Activated T-helper 1 cell treated with anti-CD3 and anti-CD28 coated beads, Interleukin-12 subunit alpha, Interleukin-12 subunit beta, Interleukin-2, Interleukin-4 antibody, amounts not matched to agents 30 ng/mL and 10 ng/mL and 1 ng/mL, durations not matched to agents 14 hours and 24 hours and 36 hours (primary cell): Measurements from ENCODE around the gene IGSF21. TPM values are rescaled to one million over a fixed set of nuclear protein-coding genes. Genes with fewer than 3 reads are reported as not detected.

Experiments
- DNase-seq: peaks from one replicate; pipeline ENCODE4 v3.0.0; 2021; ENCODE audit warnings: low spot score
- H3K27ac Mint-ChIP-seq: one replicate; pipeline ENCODE4 v1.8.0; 2021; ENCODE audit warnings: mild to moderate bottlenecking, mixed read lengths
- H3K27me3 Mint-ChIP-seq: one replicate; pipeline ENCODE4 v1.8.0; 2022; ENCODE audit warnings: mild to moderate bottlenecking, moderate library complexity, mixed read lengths; ENCODE audit not compliant: insufficient read depth
- H3K36me3 Mint-ChIP-seq: one replicate; pipeline ENCODE4 v1.8.0; 2021; ENCODE audit warnings: low read depth, mixed read lengths
- H3K4me1 Mint-ChIP-seq: one replicate; pipeline ENCODE4 v1.8.0; 2021; ENCODE audit warnings: low read depth, mixed read lengths
- H3K4me3 Mint-ChIP-seq: one replicate; pipeline ENCODE4 v1.8.0; 2021; ENCODE audit warnings: mild to moderate bottlenecking, moderate library complexity, mixed read lengths
- H3K9me3 Mint-ChIP-seq: one replicate; pipeline ENCODE4 v1.8.0; 2021; ENCODE audit warnings: mixed read lengths
- intact Hi-C: fragments of 100-400 bp; cut with micrococcal nuclease; formaldehyde crosslinking; loops from one replicate; pipeline ENCODE4 v1.15.1; 2024
- total RNA-seq: library from RNA; stranded (reverse); gene quantifications from 2 replicates; pipeline ENCODE4 v1.2.3, GENCODE V29; 2022

Gene IGSF21
- total RNA-seq, 1 donor from 2014 or later, result not detected

GRCh38 chr1:18191037-18191436, 83.4 kb downstream of the IGSF21 start:
- Mint-ChIP-seq H3K4me1 (no peaks in the 10 kb centered on the region), H3K27me3 (peaks cover 8% of the 10 kb centered on the region), H3K4me3 (no peak overlapping the region), H3K9me3 (no peaks in the 10 kb centered on the region), H3K36me3 (no peaks in the 10 kb centered on the region), H3K27ac (peak overlapping the region; percentile 12)
- no peak for DNase-seq
- intact Hi-C loops, result no loop called here

DNA sequence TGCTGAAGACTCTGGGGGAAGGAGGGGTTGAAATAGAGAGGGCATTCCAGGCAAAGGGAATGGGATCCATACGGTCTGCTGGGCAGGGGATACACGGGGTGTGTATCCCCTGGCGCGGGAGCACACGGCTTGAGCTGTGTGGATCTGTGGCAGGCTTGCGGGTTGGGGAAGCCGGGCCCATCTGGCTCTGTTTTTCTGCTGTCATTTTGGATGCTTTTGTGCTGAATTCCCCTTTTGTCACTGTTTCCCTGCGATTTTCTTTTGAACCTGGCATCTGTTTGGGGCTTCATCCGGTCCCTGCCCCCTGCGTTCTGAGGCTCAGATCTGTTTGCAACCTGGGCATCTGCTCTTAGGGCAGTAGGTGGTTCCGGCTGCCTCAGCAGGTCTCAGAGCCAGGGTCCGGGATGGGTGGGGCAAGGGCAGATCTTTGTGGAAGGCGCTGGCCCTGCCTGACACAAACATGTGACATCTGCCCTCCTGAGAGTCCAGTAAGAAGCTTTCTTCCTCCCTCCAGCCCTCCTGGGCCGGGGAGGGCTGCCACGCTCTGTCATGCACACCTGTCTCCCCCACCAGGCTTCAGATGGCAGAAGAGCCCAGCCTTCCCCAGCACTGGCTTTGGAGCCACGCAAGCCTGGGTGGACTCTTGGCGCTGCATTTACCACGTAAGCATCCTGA, 84.0 kb downstream of the IGSF21 start:
- H3K27ac Mint-ChIP-seq, result no peak overlapping the region
- intact Hi-C loops, result no loop called here
- no peak overlapping the region for H3K4me3 Mint-ChIP-seq
- DNase-seq, result no peak
- H3K4me1 Mint-ChIP-seq, result no peaks in the 10 kb centered on the region
- no peaks in the 10 kb centered on the region for H3K36me3 Mint-ChIP-seq
- H3K27me3 Mint-ChIP-seq, result peaks cover 11% of the 10 kb centered on the region
- no peaks in the 10 kb centered on the region for H3K9me3 Mint-ChIP-seq

- no peak for DNase-seq
- Mint-ChIP-seq H3K4me1 (no peaks in the 10 kb centered on the region), H3K36me3 (no peaks in the 10 kb centered on the region), H3K27me3 (peaks cover 16% of the 10 kb centered on the region), H3K27ac (no peak overlapping the region), H3K9me3 (no peaks in the 10 kb centered on the region), H3K4me3 (no peak overlapping the region)
- intact Hi-C loops, result no loop called here
Measured at GRCh38 chr1:18192182-18192581, 84.6 kb downstream of the IGSF21 start.

DNA sequence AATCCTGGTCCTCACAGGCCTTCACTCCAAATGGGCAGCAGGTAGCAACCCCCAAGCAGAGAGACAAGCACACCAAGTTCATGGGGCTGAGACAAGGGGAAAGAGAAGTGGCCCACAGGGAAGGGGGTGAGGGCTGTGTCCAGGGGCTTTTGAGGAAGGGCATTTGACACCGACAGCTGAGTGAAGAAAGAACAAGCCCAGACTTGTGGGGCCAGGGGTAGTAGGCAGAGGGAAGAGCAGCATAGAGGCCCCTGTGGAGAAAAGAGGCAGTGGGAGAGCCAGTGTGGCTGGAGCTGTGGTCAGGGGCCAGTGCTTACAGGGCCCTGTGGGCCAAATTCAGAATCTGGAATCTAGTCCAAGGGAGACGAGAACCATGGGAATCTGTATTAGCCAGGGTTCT, 85.4 kb downstream of the IGSF21 start:
- Mint-ChIP-seq H3K9me3 (no peaks in the 10 kb centered on the region), H3K27me3 (peaks cover 21% of the 10 kb centered on the region), H3K4me3 (no peak overlapping the region), H3K4me1 (no peaks in the 10 kb centered on the region), H3K36me3 (no peaks in the 10 kb centered on the region), H3K27ac (no peak overlapping the region)
- intact Hi-C loops, result no loop called here
- no peak for DNase-seq

DNA sequence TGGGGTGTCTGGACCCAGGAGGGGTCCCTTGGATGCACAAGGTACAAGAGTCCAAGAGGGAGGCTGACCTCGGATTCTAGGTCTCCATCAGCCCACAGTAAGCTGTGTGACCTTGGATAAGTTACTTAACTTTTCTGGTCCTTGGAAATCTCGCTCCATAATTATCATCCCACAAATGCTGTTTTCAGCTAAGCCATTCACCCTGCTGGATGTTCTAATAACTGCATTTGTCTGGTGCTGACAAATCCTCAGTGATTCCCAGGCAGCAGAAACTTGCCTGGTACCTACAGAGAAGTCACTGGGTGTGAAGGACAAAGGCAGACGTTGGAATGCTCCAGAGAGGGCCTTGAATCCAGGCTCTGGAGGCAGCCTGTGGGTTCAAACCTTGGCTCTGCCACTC, 89.7 kb downstream of the IGSF21 start:
- intact Hi-C loops, result no loop called here
- no peak overlapping the region for H3K4me3 Mint-ChIP-seq

GRCh38 chr1:18198260-18198659, 90.7 kb downstream of the IGSF21 start:
- H3K9me3 Mint-ChIP-seq, result no peaks in the 10 kb centered on the region
- peaks cover 26% of the 10 kb centered on the region for H3K27me3 Mint-ChIP-seq
- H3K4me1 Mint-ChIP-seq, result no peaks in the 10 kb centered on the region
- DNase-seq, result no peak
- intact Hi-C loops, result no loop called here
- no peak overlapping the region for H3K27ac Mint-ChIP-seq
- no peaks in the 10 kb centered on the region for H3K36me3 Mint-ChIP-seq
- H3K4me3 Mint-ChIP-seq, result no peak overlapping the region

More for the DNA sequence above, 89.7 kb downstream of the IGSF21 start:
- Mint-ChIP-seq H3K27me3 (peaks cover 27% of the 10 kb centered on the region), H3K4me1 (no peaks in the 10 kb centered on the region), H3K36me3 (no peaks in the 10 kb centered on the region), H3K9me3 (no peaks in the 10 kb centered on the region), H3K27ac (no peak overlapping the region)
- no peak for DNase-seq

GRCh38 chr1:18199462-18199861, 91.9 kb downstream of the IGSF21 start:
- Mint-ChIP-seq H3K27me3 (peaks cover 26% of the 10 kb centered on the region), H3K4me1 (no peaks in the 10 kb centered on the region), H3K9me3 (no peaks in the 10 kb centered on the region), H3K4me3 (no peak overlapping the region), H3K36me3 (no peaks in the 10 kb centered on the region), H3K27ac (no peak overlapping the region)
- no peak for DNase-seq
- intact Hi-C loops, result no loop called here

- H3K4me1 Mint-ChIP-seq, result no peaks in the 10 kb centered on the region
- H3K27me3 Mint-ChIP-seq, result peaks cover 26% of the 10 kb centered on the region
- H3K36me3 Mint-ChIP-seq, result no peaks in the 10 kb centered on the region
- intact Hi-C loops, result no loop called here
- no peak overlapping the region for H3K27ac Mint-ChIP-seq
- H3K4me3 Mint-ChIP-seq, result no peak overlapping the region
- DNase-seq, result no peak
- no peaks in the 10 kb centered on the region for H3K9me3 Mint-ChIP-seq
Measured at GRCh38 chr1:18200136-18200717, 92.6 kb downstream of the IGSF21 start.

- Mint-ChIP-seq H3K36me3 (no peaks in the 10 kb centered on the region), H3K9me3 (no peaks in the 10 kb centered on the region), H3K4me3 (no peak overlapping the region), H3K27me3 (peaks cover 21% of the 10 kb centered on the region), H3K4me1 (no peaks in the 10 kb centered on the region), H3K27ac (no peak overlapping the region)
- no peak for DNase-seq
- intact Hi-C loops, result no loop called here
Measured at GRCh38 chr1:18200918-18201317, 93.3 kb downstream of the IGSF21 start.

- no peaks in the 10 kb centered on the region for H3K4me1 Mint-ChIP-seq
- H3K27ac Mint-ChIP-seq, result no peak overlapping the region
- no peak for DNase-seq
- intact Hi-C loops, result no loop called here
- no peaks in the 10 kb centered on the region for H3K9me3 Mint-ChIP-seq
- no peak overlapping the region for H3K4me3 Mint-ChIP-seq
- no peaks in the 10 kb centered on the region for H3K36me3 Mint-ChIP-seq
- peaks cover 12% of the 10 kb centered on the region for H3K27me3 Mint-ChIP-seq
Measured at GRCh38 chr1:18201997-18202719, 94.6 kb downstream of the IGSF21 start.

GRCh38 chr1:18203645-18204044, 96.0 kb downstream of the IGSF21 start:
- H3K9me3 Mint-ChIP-seq, result no peaks in the 10 kb centered on the region
- intact Hi-C loops, result no loop called here
- H3K4me3 Mint-ChIP-seq, result no peak overlapping the region
- H3K27me3 Mint-ChIP-seq, result peaks cover under 1% of the 10 kb centered on the region
- DNase-seq, result no peak
- no peaks in the 10 kb centered on the region for H3K36me3 Mint-ChIP-seq
- no peak overlapping the region for H3K27ac Mint-ChIP-seq
- H3K4me1 Mint-ChIP-seq, result no peaks in the 10 kb centered on the region

- Mint-ChIP-seq H3K27me3 (no peaks in the 10 kb centered on the region), H3K9me3 (no peaks in the 10 kb centered on the region), H3K4me3 (no peak overlapping the region), H3K4me1 (no peaks in the 10 kb centered on the region), H3K36me3 (no peaks in the 10 kb centered on the region), H3K27ac (no peak overlapping the region)
- no peak for DNase-seq
- intact Hi-C loops, result no loop called here
Measured at GRCh38 chr1:18204575-18204974, 97.0 kb downstream of the IGSF21 start.

DNA sequence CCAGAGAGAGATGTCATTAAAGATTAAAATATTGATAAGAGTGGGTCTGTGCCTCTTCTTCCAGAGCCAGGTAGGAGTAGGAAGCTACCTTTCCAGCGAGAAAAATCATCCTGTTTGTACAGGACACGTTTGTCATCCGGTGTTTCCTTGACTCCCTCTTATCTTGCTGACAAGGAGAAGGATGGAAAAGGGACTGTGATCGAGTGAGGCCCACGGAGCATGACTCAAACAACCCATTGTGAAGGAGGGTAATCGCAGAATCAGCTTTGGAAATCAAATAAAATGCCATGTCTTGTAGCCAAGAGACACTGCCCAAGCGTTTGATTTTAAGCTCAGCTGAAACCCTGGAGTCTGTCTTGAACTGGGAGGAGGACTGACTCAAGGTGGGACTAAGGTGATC, 97.7 kb downstream of the IGSF21 start:
- Mint-ChIP-seq H3K36me3 (no peaks in the 10 kb centered on the region), H3K4me1 (no peaks in the 10 kb centered on the region), H3K9me3 (no peaks in the 10 kb centered on the region), H3K27ac (no peak overlapping the region), H3K4me3 (no peak overlapping the region), H3K27me3 (no peaks in the 10 kb centered on the region)
- intact Hi-C loops, result no loop called here
- no peak for DNase-seq
